ENCODE data around the gene FDX1. TPM values are rescaled to one million over a fixed set of nuclear protein-coding genes. Genes with fewer than 3 reads are reported as not detected.

FDX1 gene
- total RNA-seq, 1 experiment from 2014 or later, result 14.5 TPM

GRCh38 chr11:110463153-110463552 is 33.4 kb downstream of the FDX1 start:
- intact Hi-C loops (cut with micrococcal nuclease), result loop anchor here (1.0 kb wide), 2 partner anchors 767 to 983 kb away; no protein-coding TSS in a partner anchor
- DNase-seq (ENCODE audit: low read depth, low spot score) (no peak), ATAC-seq (peak; percentile 97)

GRCh38 chr11:110465231-110465630 is 35.5 kb downstream of the FDX1 start:
- no peak overlapping the region for H3K4me2 ChIP-seq (ENCODE audit: low read length)
- no peaks in the 10 kb centered on the region for H4K20me1 ChIP-seq (ENCODE audit: insufficient read depth)
- no peak overlapping the region for H2AFZ ChIP-seq (ENCODE audit: low read depth, low read length, poor library complexity, severe bottlenecking)
- RAD21 ChIA-PET (ENCODE audit: low non-redundant PET in 1 of 2, low total read pairs in 2 of 2, uncharacterized antibody in 2 of 2, unreplicated experiment in 2 of 2), result no interaction called here
- H3K4me3 ChIP-seq (replicated peaks in 1 of 2; ENCODE audit: low read depth in 1 of 2, low read length in 2 of 2), result no peak overlapping the region
- ATAC-seq (no peak), DNase-seq (ENCODE audit: low read depth, low spot score) (no peak)
- H3K9me3 ChIP-seq (ENCODE audit: control insufficient read depth in 1 of 2, insufficient read depth in 1 of 2, low read depth in 1 of 2, low read length in 2 of 2), result no peaks in the 10 kb centered on the region
- H3K4me1 ChIP-seq (ENCODE audit: control insufficient read depth in 1 of 2, insufficient read depth in 2 of 2, low read length in 2 of 2), result no peaks in the 10 kb centered on the region
- no peaks in the 10 kb centered on the region for H3K27me3 ChIP-seq (ENCODE audit: insufficient read depth, low read length)
- no peak overlapping the region for H3K9ac ChIP-seq (ENCODE audit: low read length)
- BruUV-seq (replicated peaks), result no TSS peak
- POLR2A ChIA-PET, result no interaction called here
- H3K9me2 ChIP-seq (ENCODE audit: insufficient read depth), result no peaks in the 10 kb centered on the region
- no peak overlapping the region for H3K27ac ChIP-seq (ENCODE audit: low read depth, low read length)
- H3K79me2 ChIP-seq (ENCODE audit: insufficient read depth, low read length), result no peaks in the 10 kb centered on the region
- TF ChIP-seq EZH2phosphoT487 (IDR thresholded peaks at IDR 0.05; ENCODE audit: borderline replicate concordance) (no peak), YY1 (IDR thresholded peaks at IDR 0.05; ENCODE audit: extremely low read depth, insufficient replicate concordance, low read depth, low read length) (no peak), REST (IDR thresholded peaks at IDR 0.05; ENCODE audit: low read depth) (no peak), FOSL1 (IDR thresholded peaks at IDR 0.05; ENCODE audit: low read depth) (no peak), RAD21 (IDR thresholded peaks at IDR 0.05; ENCODE audit: low read depth) (no peak), ZFX (IDR thresholded peaks at IDR 0.05) (no peak)
- no peaks in the 10 kb centered on the region for H3K36me3 ChIP-seq (ENCODE audit: control insufficient read depth in 1 of 2, insufficient read depth in 2 of 2, low read length in 2 of 2)
- intact Hi-C loops (cut with micrococcal nuclease), result no loop called here
- CTCF ChIA-PET, result interaction anchor here (0.9 kb wide), 1 partner anchor 15 kb away, joined by 3 read pairs; no protein-coding TSS in a partner anchor

More at GRCh38 chr11:110463153-110463552, 33.4 kb downstream of the FDX1 start:
- Histone ChIP-seq H3K9ac (ENCODE audit: low read length) (no peak overlapping the region), H2AFZ (ENCODE audit: low read depth, low read length, poor library complexity, severe bottlenecking) (no peak overlapping the region), H3K27ac (ENCODE audit: low read depth, low read length) (no peak overlapping the region), H3K27me3 (ENCODE audit: insufficient read depth, low read length) (no peaks in the 10 kb centered on the region), H3K79me2 (ENCODE audit: insufficient read depth, low read length) (no peaks in the 10 kb centered on the region), H3K36me3 (ENCODE audit: control insufficient read depth in 1 of 2, insufficient read depth in 2 of 2, low read length in 2 of 2) (no peaks in the 10 kb centered on the region), H3K9me2 (ENCODE audit: insufficient read depth) (no peaks in the 10 kb centered on the region), H3K4me2 (ENCODE audit: low read length) (no peak overlapping the region), H4K20me1 (ENCODE audit: insufficient read depth) (no peaks in the 10 kb centered on the region), H3K9me3 (ENCODE audit: control insufficient read depth in 1 of 2, insufficient read depth in 1 of 2, low read depth in 1 of 2, low read length in 2 of 2) (no peaks in the 10 kb centered on the region), H3K4me1 (ENCODE audit: control insufficient read depth in 1 of 2, insufficient read depth in 2 of 2, low read length in 2 of 2) (no peaks in the 10 kb centered on the region), H3K4me3 (replicated peaks in 1 of 2; ENCODE audit: low read depth in 1 of 2, low read length in 2 of 2) (no peak overlapping the region)
- BruUV-seq (replicated peaks), result no TSS peak
- peak; percentile 72 for TF ChIP-seq RAD21 (IDR thresholded peaks at IDR 0.05; ENCODE audit: low read depth)
- TF ChIP-seq EZH2 (IDR thresholded peaks at IDR 0.05), result no peak
- TF ChIP-seq CTCF (IDR thresholded peaks at IDR 0.05 in 2 of 3, conservative IDR thresholded peaks at IDR 0.05 in 1 of 3; ENCODE audit: borderline replicate concordance in 1 of 3, insufficient read depth in 1 of 3, low read depth in 2 of 3, low read length in 2 of 3), result peak; percentile 39 to 64 (median 53)
- RAD21 ChIA-PET (ENCODE audit: low non-redundant PET in 1 of 2, low total read pairs in 2 of 2, uncharacterized antibody in 2 of 2, unreplicated experiment in 2 of 2), result interaction anchor here in 1 of 2 experiments (1.6 kb wide), 1 partner anchor 767 kb away, joined by 4 read pairs; no protein-coding TSS in a partner anchor
- CTCF ChIA-PET, result interaction anchor here (1.0 to 1.4 kb wide), 4 partner anchors 54 to 965 kb away, joined by 3 to 7 read pairs (median 4); no protein-coding TSS in a partner anchor
- POLR2A ChIA-PET, result no interaction called here

Measured in HCT116 (cell line).